ENCODE measurements around the gene TMEM123. TPM values are rescaled to one million over a fixed set of nuclear protein-coding genes. Genes with fewer than 3 reads are reported as not detected.

TMEM123 gene
- polyA plus RNA-seq, 3 donors, result 68.7 to 368 (median 263) TPM

- DNase-seq, result no peak
- no peaks in the 10 kb centered on the region for H3K27me3 ChIP-seq (ENCODE audit: control insufficient read depth in 2 of 2, insufficient read depth in 2 of 2, low read length in 2 of 2)
- Mint-ChIP-seq H3K27ac (no peak overlapping the region), H3K27me3 (ENCODE audit: low read depth in 3 of 3) (peaks cover 0 to 3% (median 2%) of the 10 kb centered on the region in 3 donors), H3K36me3 (no peaks in the 10 kb centered on the region), H3K9me3 (no peaks in the 10 kb centered on the region), H3K4me1 (peaks cover 5% of the 10 kb centered on the region), H3K4me3 (no peak overlapping the region)
- no peaks in the 10 kb centered on the region for H3K79me2 ChIP-seq (ENCODE audit: insufficient read depth, low read length)
- no peaks in the 10 kb centered on the region for H3K9me3 ChIP-seq (replicated peaks in 1 of 2; ENCODE audit: control insufficient read depth in 1 of 2, insufficient read depth in 1 of 2, low read length in 2 of 2)
- no peak overlapping the region for H3K9ac ChIP-seq (ENCODE audit: insufficient read depth, low read length, poor library complexity, severe bottlenecking)
- H2AFZ ChIP-seq (ENCODE audit: insufficient read depth, low read depth, low read length, poor library complexity, severe bottlenecking), result no peak overlapping the region
- H3K4me3 ChIP-seq (replicated peaks in 1 of 3; ENCODE audit: low read depth in 2 of 3, low read length in 3 of 3), result no peak overlapping the region
- WGBS (ENCODE audit: insufficient coverage), result 100% methylated on average over 3 of the region's 6 CpGs
- intact Hi-C loops (cut with micrococcal nuclease), result loop anchor here (10.0 kb wide), 1 partner anchor 209 kb away; no protein-coding TSS in a partner anchor
- peaks cover 0 to 2% of the 10 kb centered on the region in 2 donors for H3K4me1 ChIP-seq (ENCODE audit: control insufficient read depth in 1 of 2, insufficient read depth in 2 of 2, low read length in 2 of 2)
- H3K36me3 ChIP-seq (replicated peaks in 1 of 2; ENCODE audit: control insufficient read depth in 1 of 2, insufficient read depth in 2 of 2, low read length in 2 of 2), result no peaks in the 10 kb centered on the region
- no peak overlapping the region for H3K4me2 ChIP-seq (replicated peaks; ENCODE audit: extremely low read depth, low read length, poor library complexity, severe bottlenecking)
- H3K27ac ChIP-seq (ENCODE audit: low read depth in 1 of 2, low read length in 2 of 2), result no peak overlapping the region
- TF ChIP-seq, protein P1, sequence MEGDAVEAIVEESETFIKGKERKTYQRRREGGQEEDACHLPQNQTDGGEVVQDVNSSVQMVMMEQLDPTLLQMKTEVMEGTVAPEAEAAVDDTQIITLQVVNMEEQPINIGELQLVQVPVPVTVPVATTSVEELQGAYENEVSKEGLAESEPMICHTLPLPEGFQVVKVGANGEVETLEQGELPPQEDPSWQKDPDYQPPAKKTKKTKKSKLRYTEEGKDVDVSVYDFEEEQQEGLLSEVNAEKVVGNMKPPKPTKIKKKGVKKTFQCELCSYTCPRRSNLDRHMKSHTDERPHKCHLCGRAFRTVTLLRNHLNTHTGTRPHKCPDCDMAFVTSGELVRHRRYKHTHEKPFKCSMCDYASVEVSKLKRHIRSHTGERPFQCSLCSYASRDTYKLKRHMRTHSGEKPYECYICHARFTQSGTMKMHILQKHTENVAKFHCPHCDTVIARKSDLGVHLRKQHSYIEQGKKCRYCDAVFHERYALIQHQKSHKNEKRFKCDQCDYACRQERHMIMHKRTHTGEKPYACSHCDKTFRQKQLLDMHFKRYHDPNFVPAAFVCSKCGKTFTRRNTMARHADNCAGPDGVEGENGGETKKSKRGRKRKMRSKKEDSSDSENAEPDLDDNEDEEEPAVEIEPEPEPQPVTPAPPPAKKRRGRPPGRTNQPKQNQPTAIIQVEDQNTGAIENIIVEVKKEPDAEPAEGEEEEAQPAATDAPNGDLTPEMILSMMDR (IDR thresholded peaks at IDR 0.05), result no peak
- no peaks in the 10 kb centered on the region for H4K20me1 ChIP-seq (ENCODE audit: insufficient read depth, low read length)
These were observed 41.7 kb upstream of the TMEM123 start for GRCh38 chr11:102494216-102494615.

- intact Hi-C loops (cut with micrococcal nuclease), result loop anchor here (10.0 kb wide), 1 partner anchor 209 kb away; no protein-coding TSS in a partner anchor
- Mint-ChIP-seq H3K36me3 (no peaks in the 10 kb centered on the region), H3K4me1 (peaks cover 9% of the 10 kb centered on the region), H3K27me3 (ENCODE audit: low read depth in 3 of 3) (peaks cover 0 to 3% (median 3%) of the 10 kb centered on the region in 3 donors), H3K9me3 (no peaks in the 10 kb centered on the region), H3K27ac (no peak overlapping the region), H3K4me3 (no peak overlapping the region)
- Histone ChIP-seq H3K27me3 (ENCODE audit: control insufficient read depth in 2 of 2, insufficient read depth in 2 of 2, low read length in 2 of 2) (no peaks in the 10 kb centered on the region), H3K9me3 (replicated peaks in 1 of 2; ENCODE audit: control insufficient read depth in 1 of 2, insufficient read depth in 1 of 2, low read length in 2 of 2) (no peaks in the 10 kb centered on the region), H3K79me2 (ENCODE audit: insufficient read depth, low read length) (no peaks in the 10 kb centered on the region), H3K36me3 (replicated peaks in 1 of 2; ENCODE audit: control insufficient read depth in 1 of 2, insufficient read depth in 2 of 2, low read length in 2 of 2) (no peaks in the 10 kb centered on the region), H3K9ac (ENCODE audit: insufficient read depth, low read length, poor library complexity, severe bottlenecking) (no peak overlapping the region), H3K27ac (ENCODE audit: low read depth in 1 of 2, low read length in 2 of 2) (no peak overlapping the region), H3K4me3 (replicated peaks in 1 of 3; ENCODE audit: low read depth in 2 of 3, low read length in 3 of 3) (no peak overlapping the region), H2AFZ (ENCODE audit: insufficient read depth, low read depth, low read length, poor library complexity, severe bottlenecking) (no peak overlapping the region), H4K20me1 (ENCODE audit: insufficient read depth, low read length) (no peaks in the 10 kb centered on the region), H3K4me1 (ENCODE audit: control insufficient read depth in 1 of 2, insufficient read depth in 2 of 2, low read length in 2 of 2) (peaks cover 0 to 3% of the 10 kb centered on the region in 2 donors), H3K4me2 (replicated peaks; ENCODE audit: extremely low read depth, low read length, poor library complexity, severe bottlenecking) (no peak overlapping the region)
- TF ChIP-seq, protein P1 (IDR thresholded peaks at IDR 0.05), result no peak
- DNase-seq, result no peak
- WGBS (ENCODE audit: insufficient coverage), result no CpG with 5 or more reads among the region's 5 CpGs
These were observed 41.0 kb upstream of the TMEM123 start for GRCh38 chr11:102493524-102493923.

Measured in CD14-positive monocyte (primary cell).